Adrenal gland (tissue), 5 donors: Measurements from ENCODE around the gene MAML3.

Source experiments
- CTCF ChIP-seq, 6 experiments: fragments of 450-650 bp in 4 of 6; fragments of 200-600 bp in 2 of 6; sonication (generic) in 1 of 6; IDR thresholded peaks; 1 replicate in 5 of 6; 2 replicates in 1 of 6; pipeline versions ENCODE4 v1.5.1 to v1.8.0; 2016 to 2021; ENCODE audit warnings: antibody characterized with exemption in 6 of 6, mild to moderate bottlenecking in 2 of 6, moderate library complexity in 1 of 6
- POLR2A ChIP-seq, 2 donors: fragments of 450-650 bp; IDR thresholded peaks; one replicate each; pipeline ENCODE4 v1.6.1; 2017; ENCODE audit warnings: antibody characterized with exemption in 2 of 2, mild to moderate bottlenecking in 2 of 2, moderate library complexity in 1 of 2
- donor health status: DM: no; HTN: no; CAD: no.

GRCh38 chr4:140183270-140183669, 29.3 kb upstream of the MAML3 start:
- no peak for TF ChIP-seq POLR2A (IDR thresholded peaks at IDR 0.05)
- no peak for TF ChIP-seq CTCF (IDR thresholded peaks at IDR 0.05)
